Spinal cord (tissue), 10 donors: ENCODE results near the gene PGS1. TPM values are rescaled to one million over a fixed set of nuclear protein-coding genes. Genes with fewer than 3 reads are reported as not detected.
"Not testable (repeated sequence)": the region's sequence is repeated elsewhere in the genome, so short reads cannot be mapped to it uniquely, and the experiment has no call there.

ENCODE experiments used
- DNase-seq, 6 donors: peaks; one replicate each; pipeline versions ENCODE4 v3.0.0 to v3.0.0-alpha.2; 2013 to 2015; ENCODE audit warnings: low spot score in 6 of 6, low read depth in 4 of 6
- H3K27ac ChIP-seq: one replicate; pipeline ENCODE4 v1.5.1; 2013; ENCODE audit warnings: low read depth, low read length, control low read depth
- H3K27me3 ChIP-seq: one replicate; pipeline ENCODE4 v1.6.1; 2013; ENCODE audit warnings: low read length; ENCODE audit not compliant: control insufficient read depth, insufficient read depth
- H3K36me3 ChIP-seq: one replicate; pipeline ENCODE4 v1.6.1; 2013; ENCODE audit warnings: low read length; ENCODE audit not compliant: control insufficient read depth, insufficient read depth
- H3K4me1 ChIP-seq: one replicate; pipeline ENCODE4 v1.6.1; 2013; ENCODE audit warnings: low read length; ENCODE audit not compliant: control insufficient read depth, insufficient read depth
- H3K4me3 ChIP-seq: one replicate; pipeline ENCODE4 v1.5.1; 2013; ENCODE audit warnings: low read depth, low read length, control low read depth
- H3K9me3 ChIP-seq: one replicate; pipeline ENCODE4 v1.6.1; 2013; ENCODE audit warnings: low read length; ENCODE audit not compliant: control insufficient read depth, insufficient read depth
- WGBS: methylation state at CpG from one replicate; pipeline ENCODE4 v1.1.5; 2013; ENCODE audit warnings: missing lambda C conversion rate; ENCODE audit not compliant: insufficient coverage; 5-methylcytosine and 5-hydroxymethylcytosine counted together
- long read RNA-seq, 4 donors: transcript quantifications; one replicate each; lab custom pipeline, GENCODE V29; 2026
- polyA plus RNA-seq, 2 donors: library from polyadenylated mRNA; unstranded; fragments of 120-200 nt; gene quantifications; one replicate each; pipeline ENCODE4 v1.2.1, GENCODE V29; 2013; ENCODE audit not compliant: insufficient read length in 2 of 2
- total RNA-seq, 2 donors: library from RNA; depleted of rRNA in 1 of 2; stranded (reverse); fragments of 120-200 nt in 1 of 2; fragments of >200 nt in 1 of 2; gene quantifications; one replicate each; pipeline versions ENCODE4 v1.2.3 to v1.2.4, GENCODE V29; 2013 to 2014
- donor health status: healthy.

Gene PGS1
- total RNA-seq (10 to 100 TPM; 33.4 to 38.7 TPM), polyA plus RNA-seq (10 to 100 TPM; 42.6 to 51.1 TPM)
- long read RNA-seq, donor 1, transcript PGS1-201 (10 exons, 2,201 nt), result major isoform, 7 of 8 reads
- long read RNA-seq, donor 1, partial matches to known transcripts, result 0 of 8 reads
- long read RNA-seq, donor 1, other reads (novel, unspliced or antisense), result 0 of 8 reads
- long read RNA-seq, donor 2, partial matches to known transcripts, result 0 of 3 reads
- long read RNA-seq, donor 2, other reads (novel, unspliced or antisense), result 0 of 3 reads
- long read RNA-seq, donor 3, partial matches to known transcripts, result 0 of 2 reads
- long read RNA-seq, donor 3, other reads (novel, unspliced or antisense), result 0 of 2 reads
- long read RNA-seq, donor 4, partial matches to known transcripts, result 0 of 4 reads
- long read RNA-seq, donor 4, other reads (novel, unspliced or antisense), result 0 of 4 reads

- Histone ChIP-seq H3K27ac (peak within 1 kb of the TSS; percentile 57), H3K4me1 (peaks cover 15% of the 10 kb centered on the region), H3K27me3 (peaks cover 4% of the 10 kb centered on the region), H3K36me3 (no peaks in the 10 kb centered on the region), H3K4me3 (peak within 1 kb of the TSS; percentile 91), H3K9me3 (no peaks in the 10 kb centered on the region)
- DNase-seq, result peak in 5 of 6 donors; percentile 64 to 94 (median 77)
- 1% methylated on average over 89 of the region's 89 CpGs for WGBS
Measured at GRCh38 chr17:78378225-78379130, at the start of gene PGS1. Gene PGS1 (plus strand): TSS chr17:78378649. CDS start chr17:78378666, 17 bp downstream.

- WGBS, result 76% methylated on average over 15 of the region's 16 CpGs
- H3K36me3 ChIP-seq, result no peaks in the 10 kb centered on the region
- no peaks in the 10 kb centered on the region for H3K27me3 ChIP-seq
- no peak overlapping the region for H3K27ac ChIP-seq
- H3K9me3 ChIP-seq, result no peaks in the 10 kb centered on the region
- peaks cover 21% of the 10 kb centered on the region for H3K4me1 ChIP-seq
- DNase-seq, result no peak
- no peak overlapping the region for H3K4me3 ChIP-seq
Measured at GRCh38 chr17:78329263-78330059, 49.0 kb upstream of the PGS1 start.

GRCh38 chr17:78330570-78331224, 47.8 kb upstream of the PGS1 start:
- Histone ChIP-seq H3K27me3 (no peaks in the 10 kb centered on the region), H3K4me3 (no peak overlapping the region), H3K9me3 (no peaks in the 10 kb centered on the region), H3K27ac (no peak overlapping the region), H3K36me3 (no peaks in the 10 kb centered on the region), H3K4me1 (peaks cover 10% of the 10 kb centered on the region)
- no peak for DNase-seq
- 76% methylated on average over 13 of the region's 13 CpGs for WGBS

GRCh38 chr17:78331355-78331754, 47.1 kb upstream of the PGS1 start:
- not testable (repeated sequence) for H3K4me3 ChIP-seq, H3K4me1 ChIP-seq, H3K27ac ChIP-seq, H3K9me3 ChIP-seq, H3K27me3 ChIP-seq, H3K36me3 ChIP-seq, DNase-seq
- WGBS, result 92% methylated on average over 6 of the region's 12 CpGs

GRCh38 chr17:78332991-78333390, 45.5 kb upstream of the PGS1 start:
- H3K36me3 ChIP-seq, result no peaks in the 10 kb centered on the region
- H3K9me3 ChIP-seq, result no peaks in the 10 kb centered on the region
- H3K4me3 ChIP-seq, result no peak overlapping the region
- H3K27ac ChIP-seq, result no peak overlapping the region
- WGBS, result 83% methylated on average over 1 of the region's 4 CpGs
- H3K27me3 ChIP-seq, result no peaks in the 10 kb centered on the region
- peaks cover 7% of the 10 kb centered on the region for H3K4me1 ChIP-seq
- DNase-seq, result no peak

GRCh38 chr17:78335209-78335608, 43.2 kb upstream of the PGS1 start:
- H3K4me3 ChIP-seq, result no peak overlapping the region
- 54% methylated on average over 3 of the region's 11 CpGs for WGBS
- no peaks in the 10 kb centered on the region for H3K36me3 ChIP-seq
- no peaks in the 10 kb centered on the region for H3K4me1 ChIP-seq
- no peak for DNase-seq
- no peak overlapping the region for H3K27ac ChIP-seq
- no peaks in the 10 kb centered on the region for H3K27me3 ChIP-seq
- no peaks in the 10 kb centered on the region for H3K9me3 ChIP-seq

GRCh38 chr17:78337244-78338109, 41.0 kb upstream of the PGS1 start:
- H3K4me3 ChIP-seq, result no peak overlapping the region
- H3K36me3 ChIP-seq, result no peaks in the 10 kb centered on the region
- H3K4me1 ChIP-seq, result peaks cover 5% of the 10 kb centered on the region
- H3K9me3 ChIP-seq, result no peaks in the 10 kb centered on the region
- no peak overlapping the region for H3K27ac ChIP-seq
- WGBS, result 87% methylated on average over 10 of the region's 19 CpGs
- no peaks in the 10 kb centered on the region for H3K27me3 ChIP-seq
- no peak for DNase-seq

- Histone ChIP-seq H3K9me3 (no peaks in the 10 kb centered on the region), H3K27me3 (no peaks in the 10 kb centered on the region), H3K4me1 (peaks cover 17% of the 10 kb centered on the region), H3K36me3 (no peaks in the 10 kb centered on the region), H3K4me3 (no peak overlapping the region), H3K27ac (no peak overlapping the region)
- WGBS, result 66% methylated on average over 8 of the region's 11 CpGs
- no peak for DNase-seq
Measured at GRCh38 chr17:78338486-78339259, 39.8 kb upstream of the PGS1 start.
